ENCODE results near the gene VPS33B. TPM values are rescaled to one million over a fixed set of nuclear protein-coding genes. Genes with fewer than 3 reads are reported as not detected.

The VPS33B gene
- total and polyA plus RNA-seq, 2 of the 13 experiments (the other 11 are each of a cell fraction or from before 2014, with no cell fraction given), result 15.8 to 16.5 TPM

GRCh38 chr15:91045065-91045464, 22.7 kb upstream of the VPS33B start:
- Histone ChIP-seq H3K36me3 (replicated peaks in 1 of 2; ENCODE audit: control insufficient read depth in 1 of 2, insufficient read depth in 2 of 2, low read length in 2 of 2) (no peaks in the 10 kb centered on the region), H3K9ac (ENCODE audit: insufficient read depth, low read depth, low read length) (no peak overlapping the region), H3K79me2 (ENCODE audit: insufficient read depth, low read length) (no peaks in the 10 kb centered on the region), H3K27me3 (ENCODE audit: control insufficient read depth in 1 of 2, insufficient read depth in 2 of 2, low read length in 2 of 2) (peaks cover 0 to 14% of the 10 kb centered on the region in 2 experiments; a peak in 3 of 5 replicates), H2AFZ (ENCODE audit: low read length) (no peak overlapping the region), H3K27ac (ENCODE audit: extremely low read length, insufficient read depth, low read length) (no peak overlapping the region), H3K4me1 (ENCODE audit: insufficient read depth, low read length) (peaks cover 10% of the 10 kb centered on the region; the same call in 1 of the 2 replicates), H4K20me1 (ENCODE audit: insufficient read depth, low read length) (no peaks in the 10 kb centered on the region), H3K4me3 (replicated peaks in 1 of 3; ENCODE audit: insufficient read depth in 1 of 3, low read depth in 2 of 3, low read length in 3 of 3) (no peak overlapping the region), H3K9me3 (ENCODE audit: low read length) (no peaks in the 10 kb centered on the region), H3K4me2 (ENCODE audit: low read depth, low read length) (no peak overlapping the region)
- 20% methylated on average over 3 of the region's 3 CpGs for WGBS (ENCODE audit: low lambda C conversion rate)
- TF ChIP-seq MNT (IDR thresholded peaks at IDR 0.05) (peak; percentile 78), ZNF687 (CRISPR knock-in tag; IDR thresholded peaks at IDR 0.05) (no peak)
- BruUV-seq (replicated peaks), result no TSS peak
- in situ Hi-C loops (cut with HindIII; ENCODE audit: extremely low pct_ligation_motif_present, low pct_unique_long_range_greater_than_20kb) (no loop called here), intact Hi-C loops (cut with micrococcal nuclease; ENCODE audit: unreplicated experiment) (no loop called here)
- no peak for FAIRE-seq
- DNase-seq (ENCODE audit: low spot score), result no peak
- ChIA-PET CTCF (ENCODE audit: low intra/inter-chr PET ratio, low total read pairs) (no interaction called here), POLR2A (no interaction called here)
- no peak for ATAC-seq
